Measurements from ENCODE around the gene SHF. TPM values are rescaled to one million over a fixed set of nuclear protein-coding genes. Genes with fewer than 3 reads are reported as not detected.
A peak's percentile ranks its signal among the peaks of the same experiment; 100 is the strongest.

Gene SHF
- total RNA-seq, 2 donors from 2014 or later: 42.0 to 53.8 TPM

GRCh38 chr15:45228931-45229330 is 41.2 kb upstream of the SHF start:
- H3K36me3 Mint-ChIP-seq (ENCODE audit: low read depth): no peaks in the 10 kb centered on the region
- 67 to 75% methylated on average over 3 to 5 of the region's 5 CpGs for WGBS, 2 experiments (ENCODE audit: insufficient coverage in 1 of 2, insufficient read length in 1 of 2)

DNA sequence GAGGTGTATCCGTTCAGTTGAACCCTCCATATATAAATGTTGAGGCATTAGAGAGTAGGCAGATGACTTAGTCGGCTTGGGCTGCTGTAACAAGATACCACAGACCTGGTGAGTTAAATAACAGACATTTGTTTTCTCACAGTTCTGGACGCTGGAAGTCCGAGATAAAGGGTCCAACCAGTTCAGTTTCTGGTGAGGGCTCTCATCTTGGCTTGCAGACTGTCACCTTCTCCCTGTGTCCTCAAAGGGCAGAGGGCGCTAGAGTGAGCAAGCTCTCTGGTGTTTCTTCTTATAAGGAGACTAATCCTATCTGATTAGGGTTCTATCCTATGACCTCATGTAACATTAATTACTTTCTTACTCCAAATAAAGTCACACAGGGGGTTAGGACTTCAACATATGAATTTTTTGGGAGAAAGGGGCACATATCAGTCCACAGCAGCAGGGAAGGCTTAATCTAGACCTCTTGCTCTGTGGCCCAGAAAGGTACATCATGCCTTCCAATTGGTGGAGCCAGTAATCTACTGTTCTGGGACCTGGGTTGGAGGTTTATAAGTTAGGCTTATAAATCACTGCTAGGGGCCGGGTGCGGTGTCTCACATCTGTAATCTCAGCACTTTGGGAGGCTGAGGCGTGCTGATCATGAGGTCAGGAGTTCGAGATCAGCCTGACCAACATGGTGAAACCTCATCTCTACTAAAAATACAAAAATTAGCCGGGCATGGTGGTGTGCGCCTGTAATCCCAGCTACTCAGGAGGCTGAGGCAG is 37.9 kb upstream of the SHF start:
- Histone ChIP-seq H3K27ac (ENCODE audit: low read depth, low read length) (no peak overlapping the region), H3K4me1 (ENCODE audit: control insufficient read depth, insufficient read depth, low read length) (peaks cover 7% of the 10 kb centered on the region), H3K9me3 (ENCODE audit: control insufficient read depth, low read length) (peaks cover 5% of the 10 kb centered on the region), H3K36me3 (ENCODE audit: control insufficient read depth, insufficient read depth, low read length) (no peaks in the 10 kb centered on the region), H3K9ac (ENCODE audit: extremely low read depth, low read length, poor library complexity, severe bottlenecking) (no peak overlapping the region), H3K27me3 (ENCODE audit: control insufficient read depth, insufficient read depth, low read length, poor library complexity, severe bottlenecking) (no peaks in the 10 kb centered on the region), H3K4me3 (ENCODE audit: low read length) (no peak overlapping the region)
- DNase-seq: peak; percentile 75
- H3K9me3 Mint-ChIP-seq: no peaks in the 10 kb centered on the region
- peaks cover 32% of the 10 kb centered on the region for H3K27me3 Mint-ChIP-seq (ENCODE audit: insufficient read depth)
- H3K4me3 Mint-ChIP-seq: no peak overlapping the region
- no peaks in the 10 kb centered on the region for H3K36me3 Mint-ChIP-seq (ENCODE audit: low read depth)
- peak; percentile 74 for TF ChIP-seq CTCF (conservative IDR thresholded peaks at IDR 0.05)
- 77 to 78% methylated on average over 5 to 10 of the region's 11 CpGs for WGBS, 2 experiments (ENCODE audit: insufficient coverage in 1 of 2, insufficient read length in 1 of 2)
- peak overlapping the region; percentile 64 for H3K27ac Mint-ChIP-seq
- H3K4me1 Mint-ChIP-seq: peaks cover 43% of the 10 kb centered on the region

More at GRCh38 chr15:45228931-45229330, 41.2 kb upstream of the SHF start:
- Histone ChIP-seq H3K27ac (ENCODE audit: low read depth, low read length) (no peak overlapping the region), H3K4me1 (ENCODE audit: control insufficient read depth, insufficient read depth, low read length) (peaks cover 7% of the 10 kb centered on the region), H3K27me3 (ENCODE audit: control insufficient read depth, insufficient read depth, low read length, poor library complexity, severe bottlenecking) (no peaks in the 10 kb centered on the region), H3K9ac (ENCODE audit: extremely low read depth, low read length, poor library complexity, severe bottlenecking) (no peak overlapping the region), H3K9me3 (ENCODE audit: control insufficient read depth, low read length) (peaks cover 14% of the 10 kb centered on the region), H3K4me3 (ENCODE audit: low read length) (no peak overlapping the region), H3K36me3 (ENCODE audit: control insufficient read depth, insufficient read depth, low read length) (no peaks in the 10 kb centered on the region)
- TF ChIP-seq CTCF (conservative IDR thresholded peaks at IDR 0.05): no peak
- peaks cover 36% of the 10 kb centered on the region for H3K27me3 Mint-ChIP-seq (ENCODE audit: insufficient read depth)
- H3K9me3 Mint-ChIP-seq: peaks cover 19% of the 10 kb centered on the region
- peaks cover 26% of the 10 kb centered on the region for H3K4me1 Mint-ChIP-seq
- no peak for DNase-seq
- H3K4me3 Mint-ChIP-seq: no peak overlapping the region
- no peak overlapping the region for H3K27ac Mint-ChIP-seq

- Histone ChIP-seq H3K27me3 (ENCODE audit: control insufficient read depth, insufficient read depth, low read length, poor library complexity, severe bottlenecking) (no peaks in the 10 kb centered on the region), H3K4me3 (ENCODE audit: low read length) (no peak overlapping the region), H3K9me3 (ENCODE audit: control insufficient read depth, low read length) (peaks cover 5% of the 10 kb centered on the region), H3K36me3 (ENCODE audit: control insufficient read depth, insufficient read depth, low read length) (no peaks in the 10 kb centered on the region), H3K9ac (ENCODE audit: extremely low read depth, low read length, poor library complexity, severe bottlenecking) (peak overlapping the region; percentile 31), H3K4me1 (ENCODE audit: control insufficient read depth, insufficient read depth, low read length) (peaks cover 7% of the 10 kb centered on the region), H3K27ac (ENCODE audit: low read depth, low read length) (peak overlapping the region; percentile 28)
- Mint-ChIP-seq H3K9me3 (no peaks in the 10 kb centered on the region), H3K27ac (peak overlapping the region; percentile 64), H3K4me3 (no peak overlapping the region), H3K27me3 (ENCODE audit: insufficient read depth) (peaks cover 35% of the 10 kb centered on the region), H3K36me3 (ENCODE audit: low read depth) (no peaks in the 10 kb centered on the region), H3K4me1 (peaks cover 48% of the 10 kb centered on the region)
- 22% methylated on average over 3 to 5 of the region's 5 CpGs for WGBS, 2 experiments (ENCODE audit: insufficient coverage in 1 of 2, insufficient read length in 1 of 2)
- peak; percentile 83 for DNase-seq
- TF ChIP-seq CTCF (conservative IDR thresholded peaks at IDR 0.05): no peak
Measured at GRCh38 chr15:45224621-45225217, 37.0 kb upstream of the SHF start.

All from endodermal cell (in vitro differentiated cells).